ENCODE measurements around the gene WDR70.
"Not testable (repeated sequence)": the region's sequence is repeated elsewhere in the genome, so short reads cannot be mapped to it uniquely, and the experiment has no call there.

The WDR70 gene

GRCh38 chr5:37685816-37686215, 306.7 kb downstream of the WDR70 start:
- no peak for DNase-seq (ENCODE audit: low spot score)

- not testable (repeated sequence) for DNase-seq (ENCODE audit: low spot score)
Observed at GRCh38 chr5:37688925-37689324, 309.8 kb downstream of the WDR70 start.

- DNase-seq (ENCODE audit: low spot score) = not testable (repeated sequence)
Observed at GRCh38 chr5:37694333-37694732, 315.2 kb downstream of the WDR70 start.

GRCh38 chr5:37694867-37695266, 315.7 kb downstream of the WDR70 start:
- no peak for DNase-seq (ENCODE audit: low spot score)

- DNase-seq (ENCODE audit: low spot score) = no peak
Observed at GRCh38 chr5:37695647-37696046, 316.5 kb downstream of the WDR70 start.

- peak; percentile 41 for DNase-seq (ENCODE audit: low spot score)
Observed at GRCh38 chr5:37696190-37697021, 317.3 kb downstream of the WDR70 start.

- DNase-seq (ENCODE audit: low spot score) = no peak
Observed at GRCh38 chr5:37701868-37702267, 322.8 kb downstream of the WDR70 start.

- DNase-seq (ENCODE audit: low spot score) = no peak
Observed at GRCh38 chr5:37703841-37704241, 324.7 kb downstream of the WDR70 start.

GRCh38 chr5:37704406-37704805, 325.3 kb downstream of the WDR70 start:
- DNase-seq (ENCODE audit: low spot score) = no peak

GRCh38 chr5:37709020-37709419, 329.9 kb downstream of the WDR70 start:
- DNase-seq (ENCODE audit: low spot score) = no peak

GRCh38 chr5:37710965-37711364, 331.8 kb downstream of the WDR70 start:
- no peak for DNase-seq (ENCODE audit: low spot score)

- no peak for DNase-seq (ENCODE audit: low spot score)
Observed at GRCh38 chr5:37712750-37713149, 333.6 kb downstream of the WDR70 start.

GRCh38 chr5:37714756-37715155, 335.6 kb downstream of the WDR70 start:
- no peak for DNase-seq (ENCODE audit: low spot score)

- no peak for DNase-seq (ENCODE audit: low spot score)
Observed at GRCh38 chr5:37715361-37715760, 336.2 kb downstream of the WDR70 start.

GRCh38 chr5:37715992-37716391, 336.9 kb downstream of the WDR70 start:
- DNase-seq (ENCODE audit: low spot score) = no peak

- no peak for DNase-seq (ENCODE audit: low spot score)
Observed at GRCh38 chr5:37716405-37716804, 337.3 kb downstream of the WDR70 start.

- no peak for DNase-seq (ENCODE audit: low spot score)
Observed at GRCh38 chr5:37717276-37717612, 338.1 kb downstream of the WDR70 start.

- no peak for DNase-seq (ENCODE audit: low spot score)
Observed at GRCh38 chr5:37717613-37718431, 338.7 kb downstream of the WDR70 start.

- DNase-seq (ENCODE audit: low spot score) = no peak
Observed at GRCh38 chr5:37720550-37720952, 341.4 kb downstream of the WDR70 start.

- DNase-seq (ENCODE audit: low spot score) = peak; percentile 27
Observed at GRCh38 chr5:37721447-37721871, 342.3 kb downstream of the WDR70 start.

- DNase-seq (ENCODE audit: low spot score) = peak; percentile 75
Observed at GRCh38 chr5:37722236-37723161, 343.4 kb downstream of the WDR70 start.

Data from GM03348 (cell line).